ENCODE results near the gene PRUNE2.

Gene PRUNE2

DNA sequence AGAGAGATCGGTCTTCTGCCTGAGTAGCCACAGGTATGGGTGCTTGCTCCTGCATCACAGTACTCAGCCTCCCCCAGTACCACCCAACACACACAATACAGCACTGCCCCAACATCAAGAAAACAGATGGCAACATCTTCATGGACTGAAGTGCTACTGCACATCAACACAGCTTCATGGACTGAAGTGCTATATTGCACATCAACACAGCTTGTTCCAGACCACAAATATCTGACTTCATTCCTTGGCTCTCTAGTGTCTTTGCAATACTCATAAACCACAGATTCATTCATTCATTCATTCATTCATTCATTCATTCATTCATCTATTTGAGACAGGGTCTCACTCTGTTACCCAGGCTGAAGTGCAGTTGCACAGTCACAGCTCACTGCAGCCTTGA lies 172.8 kb downstream of the PRUNE2 start:
- no peak for DNase-seq

DNA sequence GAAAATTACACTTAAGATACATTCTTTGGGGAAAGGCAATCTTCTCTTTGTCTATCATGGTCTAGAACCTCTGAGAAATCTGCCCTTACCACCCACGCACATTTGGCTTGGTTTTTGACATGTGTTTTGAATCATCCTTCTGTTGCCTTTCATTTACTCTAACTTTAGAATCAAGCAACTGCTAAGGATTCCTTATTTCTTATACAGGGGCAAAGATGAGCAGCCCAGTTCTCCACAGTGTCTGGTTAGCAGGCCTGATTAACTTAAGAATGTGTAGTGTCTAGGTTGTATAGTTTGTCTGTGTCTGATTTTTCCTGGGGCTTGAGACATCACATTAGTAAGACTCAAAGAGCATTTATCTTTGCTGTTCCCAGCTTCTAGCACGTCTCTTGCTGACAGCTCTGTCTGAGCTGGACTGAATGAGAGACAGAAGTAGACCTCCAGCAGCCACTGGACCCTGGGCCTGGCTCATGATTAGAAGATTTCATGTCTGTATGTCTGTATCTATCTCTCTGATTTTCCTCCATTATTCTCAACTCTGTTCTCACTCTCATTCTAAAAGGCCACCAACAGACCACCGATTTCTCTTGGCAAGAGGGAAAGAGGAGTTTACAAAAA lies 173.5 kb downstream of the PRUNE2 start:
- DNase-seq = no peak

DNA sequence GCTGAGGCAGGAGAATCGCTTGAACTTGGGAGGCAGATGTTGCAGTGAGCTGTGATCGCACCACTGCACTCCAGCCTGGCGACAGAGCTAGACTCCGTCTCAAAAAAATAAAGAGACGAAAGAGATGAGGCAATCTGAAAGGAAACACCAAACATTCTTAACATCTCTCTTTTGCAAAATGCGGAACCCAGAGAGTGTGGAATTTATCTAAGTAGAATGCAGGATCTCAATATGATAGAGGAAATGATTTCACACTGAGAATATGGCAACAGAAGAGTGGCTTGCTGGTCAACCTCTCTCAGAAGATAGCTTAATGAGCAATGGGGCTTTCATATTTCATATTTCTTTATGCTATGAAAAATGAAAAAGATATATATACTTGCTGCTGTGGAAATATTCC lies 175.1 kb downstream of the PRUNE2 start:
- no peak for DNase-seq

GRCh38 chr9:76729980-76730737 lies 175.8 kb downstream of the PRUNE2 start:
- DNase-seq = no peak

- no peak for DNase-seq
These were observed 176.8 kb downstream of the PRUNE2 start for GRCh38 chr9:76729116-76729515.

GRCh38 chr9:76725885-76726284 lies 180.0 kb downstream of the PRUNE2 start:
- DNase-seq = no peak

GRCh38 chr9:76725011-76725546 lies 180.8 kb downstream of the PRUNE2 start:
- no peak for DNase-seq

GRCh38 chr9:76720245-76720644 lies 185.7 kb downstream of the PRUNE2 start:
- no peak for DNase-seq

- no peak for DNase-seq
These were observed 187.7 kb downstream of the PRUNE2 start for GRCh38 chr9:76718166-76718565.

DNA sequence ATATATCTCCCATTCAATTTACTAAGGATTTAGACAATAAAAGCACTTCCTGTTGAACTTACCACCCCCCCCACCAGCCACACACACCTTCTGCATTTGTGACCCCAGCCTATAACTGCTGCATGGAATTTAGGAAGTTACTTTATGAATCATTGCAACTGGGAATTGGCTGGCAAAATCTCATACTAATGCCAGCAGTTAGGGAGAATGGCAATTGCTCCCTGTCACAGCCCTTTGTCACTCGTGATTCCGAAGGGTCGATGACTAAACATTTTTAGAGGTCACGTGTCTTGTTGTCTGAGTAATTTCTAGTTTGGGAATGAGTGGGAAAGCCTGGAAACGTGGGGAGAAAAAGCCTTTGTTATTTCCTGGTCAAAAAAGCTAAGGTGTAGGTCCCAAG lies 188.3 kb downstream of the PRUNE2 start:
- DNase-seq = peak in 4 of 51 donors; percentile 5 to 26 (median 16)

DNA sequence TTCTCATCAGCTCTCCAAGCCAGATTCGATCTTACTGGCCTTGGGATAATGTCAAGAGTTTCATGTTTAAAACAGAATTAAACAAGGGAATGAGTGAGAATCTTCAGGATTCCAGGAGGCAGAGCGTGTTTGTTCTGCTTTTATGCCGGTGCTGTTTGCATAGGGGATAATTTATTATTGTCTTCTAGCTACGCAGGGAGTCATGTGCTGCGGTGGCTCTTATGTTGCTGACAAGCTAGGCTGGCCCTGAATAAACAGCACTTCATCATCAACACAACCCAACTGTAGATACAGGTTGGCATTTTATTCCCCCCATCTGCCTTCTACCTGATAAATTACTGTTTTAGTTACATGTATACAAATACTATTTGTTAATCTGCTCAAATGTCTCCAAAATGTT lies 188.7 kb downstream of the PRUNE2 start:
- peak in 1 of 51 donors; percentile 12 for DNase-seq

- DNase-seq = peak in 14 of 51 donors; percentile 6 to 52 (median 14)
These were observed 189.7 kb downstream of the PRUNE2 start for GRCh38 chr9:76716085-76716672.

DNA sequence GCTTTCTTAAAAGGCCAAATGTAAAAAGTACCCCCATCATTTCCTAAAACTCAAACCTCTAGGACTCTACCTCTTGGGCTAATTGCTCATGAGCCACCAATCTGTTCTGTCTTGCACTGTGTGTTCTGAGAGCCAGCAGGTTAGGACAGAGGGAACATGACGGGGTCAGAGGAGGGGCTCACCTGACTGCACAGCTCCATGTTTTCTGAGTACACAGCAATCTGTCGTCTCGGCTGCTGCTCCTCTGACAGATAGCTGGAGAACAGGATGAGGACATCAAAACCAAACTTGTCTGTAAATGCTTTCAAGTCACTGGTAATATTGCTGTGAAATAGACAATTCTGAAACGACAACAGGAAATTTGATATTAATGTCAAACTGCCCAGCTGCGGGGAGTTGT lies 192.5 kb downstream of the PRUNE2 start:
- DNase-seq = no peak

DNA sequence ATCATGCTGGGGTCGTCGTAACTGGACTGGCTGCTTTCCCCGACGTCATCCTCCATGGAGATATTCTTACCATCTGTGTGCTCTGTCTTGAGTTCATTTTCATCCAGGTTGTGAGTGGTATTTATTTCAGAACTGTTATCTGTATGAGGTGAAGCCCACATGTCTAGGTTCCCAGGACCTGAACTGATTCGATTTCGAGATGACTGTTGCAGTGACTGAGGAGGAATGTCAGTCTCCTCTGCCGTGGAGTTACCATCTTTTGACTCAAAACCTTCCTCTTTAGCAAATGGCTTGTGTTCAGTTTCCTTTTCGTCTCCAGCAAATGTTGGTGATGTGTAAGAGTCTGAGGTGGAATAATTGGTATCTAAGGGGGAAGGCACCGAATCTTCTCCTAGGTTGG lies 196.9 kb downstream of the PRUNE2 start:
- DNase-seq = no peak

- no peak for DNase-seq
These were observed 198.4 kb downstream of the PRUNE2 start for GRCh38 chr9:76707510-76707909.

GRCh38 chr9:76704593-76705204 lies 201.2 kb downstream of the PRUNE2 start:
- DNase-seq = peak in 4 of 51 donors; percentile 6 to 68 (median 38)

DNA sequence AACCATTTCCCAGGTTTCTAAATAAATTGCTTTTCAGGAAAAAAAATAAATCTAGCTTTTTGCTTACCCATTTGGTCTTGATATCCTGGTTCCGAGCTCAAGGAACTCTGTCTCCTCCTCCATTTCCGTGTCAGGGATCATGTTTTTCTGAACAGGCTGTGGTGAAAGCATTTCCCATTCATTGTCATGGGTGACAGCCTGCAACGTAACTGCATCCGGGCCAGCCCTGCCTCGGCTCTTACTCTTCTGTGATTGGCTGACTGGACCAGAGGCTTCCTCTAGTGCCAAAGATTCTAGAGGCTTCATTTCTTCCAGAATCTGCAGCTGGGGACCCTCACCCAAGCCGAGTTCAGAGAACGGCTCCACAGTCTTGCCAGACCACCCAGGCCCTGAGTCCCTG lies 202.6 kb downstream of the PRUNE2 start:
- no peak for DNase-seq

DNA sequence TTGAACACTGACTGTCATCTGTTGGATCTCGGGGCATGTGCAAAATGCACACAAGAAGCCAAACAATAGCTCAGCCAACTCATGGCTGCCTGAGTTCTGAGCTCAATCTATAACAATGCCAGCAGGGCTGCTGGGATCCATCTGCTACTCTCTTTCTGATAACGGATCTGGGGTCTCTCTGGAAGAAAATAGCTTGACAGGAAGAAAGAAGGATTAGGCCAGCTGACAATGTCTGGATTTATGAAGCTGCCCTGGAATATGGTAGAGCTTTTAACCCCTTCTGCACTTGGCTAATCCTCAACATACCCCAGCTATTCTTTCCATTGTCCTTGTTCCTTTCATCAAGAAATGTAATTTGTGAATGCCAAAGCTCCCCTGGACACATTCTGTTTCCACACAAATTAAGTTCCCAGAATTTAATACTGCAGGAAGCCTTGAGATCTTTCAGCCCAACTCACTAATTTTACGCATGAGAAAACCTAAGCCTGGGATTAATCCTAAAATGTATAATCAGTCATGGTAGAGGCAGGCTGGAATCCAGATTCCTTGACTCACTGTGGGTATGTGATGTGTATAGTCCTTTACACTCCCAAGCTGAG lies 204.4 kb downstream of the PRUNE2 start:
- peak in 1 of 51 donors; percentile 15 for DNase-seq

DNA sequence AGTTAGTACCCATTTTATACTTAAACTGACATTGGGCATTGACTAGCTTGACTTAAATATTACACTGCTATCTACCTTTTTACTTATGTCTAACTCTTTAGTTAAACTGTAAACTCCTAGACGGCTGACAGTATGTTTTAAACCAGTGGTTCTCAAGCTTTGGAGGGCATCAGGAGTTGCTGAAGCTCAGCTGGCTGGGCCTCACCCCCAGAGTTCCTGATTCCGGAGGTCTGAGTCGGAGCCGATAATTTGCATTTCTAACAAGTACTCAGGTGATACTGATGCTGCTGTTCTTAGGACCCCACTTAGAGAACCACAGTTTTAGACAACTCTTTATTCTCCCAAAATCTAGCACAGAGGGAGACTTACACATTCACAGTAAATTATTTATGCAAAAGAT lies 205.0 kb downstream of the PRUNE2 start:
- DNase-seq = no peak

DNA sequence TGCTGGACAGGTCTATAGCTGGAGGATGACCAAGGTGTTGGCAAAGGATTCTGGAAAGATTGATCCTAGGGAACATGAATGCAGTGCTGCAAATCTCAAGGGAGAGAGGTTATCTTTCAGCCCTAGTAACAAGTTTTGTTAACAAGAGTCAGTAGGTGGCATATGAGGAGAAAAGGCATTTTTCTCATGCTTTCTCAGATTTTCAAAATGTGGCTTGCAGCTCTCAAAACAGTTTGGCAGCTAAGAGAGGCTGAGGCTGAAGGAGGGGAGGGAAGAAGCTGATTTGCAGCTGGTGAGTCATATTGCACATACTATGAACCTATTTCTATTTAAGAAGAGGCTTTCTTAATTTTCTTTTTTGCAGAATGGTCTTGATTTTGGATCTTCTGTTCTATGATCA lies 205.9 kb downstream of the PRUNE2 start:
- peak in 1 of 51 donors; percentile 11 for DNase-seq

GRCh38 chr9:76697554-76697953 lies 208.4 kb downstream of the PRUNE2 start:
- no peak for DNase-seq

- no peak for DNase-seq
These were observed 208.8 kb downstream of the PRUNE2 start for GRCh38 chr9:76697081-76697480.
